HCT116 (cell line): Measurements from ENCODE around the gene ESPNL. TPM values are rescaled to one million over a fixed set of nuclear protein-coding genes. Genes with fewer than 3 reads are reported as not detected.

Experiments
- ATAC-seq: fragments of 200-7000 bp; cut with Tn5 transposase; 2 replicates; pipeline ENCODE4 v1.9.1; 2020; ENCODE audit warnings: mild to moderate bottlenecking, moderate library complexity
- BruUV-seq: library from RNA; stranded (reverse); fragments of 400-500 nt; replicated peaks from 2 replicates; lab custom pipeline; 2021; lab: Mats Ljungman, UMichigan
- CTCF ChIA-PET: fragments of 300-600 bp; sonication (Branson Sonifier 250); formaldehyde crosslinking; loops from one replicate; lab custom pipeline; 2021; ENCODE audit warnings: antibody characterized with exemption; lab: Charles Lee
- POLR2A ChIA-PET: fragments of 300-600, 350-600 bp; sonication (Branson Sonifier 250); formaldehyde crosslinking; loops from one replicate; lab custom pipeline; 2021; ENCODE audit warnings: antibody characterized with exemption; lab: Charles Lee
- RAD21 ChIA-PET, 2 experiments: fragments of 300-600 bp; sonication (Branson Sonifier 250); formaldehyde crosslinking; loops; one replicate each; lab custom pipeline; 2023; ENCODE audit warnings: low total read pairs in 2 of 2; ENCODE audit not compliant: uncharacterized antibody in 2 of 2, unreplicated experiment in 2 of 2, low non-redundant PET in 1 of 2; lab: Charles Lee
- DNase-seq: peaks from one replicate; pipeline ENCODE4 v3.0.0-alpha.2; 2010; ENCODE audit warnings: low read depth, low spot score
- H2AFZ ChIP-seq: fragments of 200-600 bp; shearing (Covaris generic), sonication (generic); 2 replicates; pipeline ENCODE4 v1.6.1; 2017; ENCODE audit warnings: low read depth, mixed run types, mixed read lengths, antibody characterized with exemption, low read length; ENCODE audit not compliant: poor library complexity, severe bottlenecking
- H3K27ac ChIP-seq: 2 replicates; pipeline ENCODE4 v1.5.1; 2012; ENCODE audit warnings: low read depth, low read length
- H3K27me3 ChIP-seq: fragments of 200-600 bp; sonication (generic); 2 replicates; pipeline ENCODE4 v1.6.1; 2016; ENCODE audit warnings: mixed run types, low read length, mixed read lengths; ENCODE audit not compliant: insufficient read depth
- H3K36me3 ChIP-seq, 2 experiments: fragments of 200-500 bp in 1 of 2; fragments of 200-600 bp in 1 of 2; sonication (Bioruptor generic) in 1 of 2; sonication (generic) in 1 of 2; 2 replicates each; pipeline versions ENCODE4 v1.5.1 to v1.6.1; 2014 to 2016; ENCODE audit warnings: low read length in 2 of 2, inconsistent platforms in 1 of 2, mixed read lengths in 1 of 2, mixed run types in 1 of 2; ENCODE audit not compliant: insufficient read depth in 2 of 2, control insufficient read depth in 1 of 2
- H3K4me1 ChIP-seq, 2 experiments: fragments of 200-600 bp in 1 of 2; sonication (generic) in 1 of 2; 2 replicates each; pipeline versions ENCODE4 v1.5.1 to v1.6.1; 2012 to 2017; ENCODE audit warnings: low read length in 2 of 2, inconsistent platforms in 1 of 2, mild to moderate bottlenecking in 1 of 2, mixed read lengths in 1 of 2, mixed run types in 1 of 2, moderate library complexity in 1 of 2; ENCODE audit not compliant: insufficient read depth in 2 of 2, control insufficient read depth in 1 of 2
- H3K4me2 ChIP-seq: fragments of 200-600 bp; sonication (generic); 2 replicates; pipeline ENCODE4 v1.6.1; 2017; ENCODE audit warnings: mixed run types, low read length, mixed read lengths
- H3K4me3 ChIP-seq, 2 experiments: fragments of 200-600 bp in 1 of 2; sonication (generic) in 1 of 2; replicated peaks in 1 of 2; 2 replicates each; pipeline ENCODE4 v1.5.1; 2011 to 2016; ENCODE audit warnings: low read length in 2 of 2, control low read depth in 1 of 2, low read depth in 1 of 2, mild to moderate bottlenecking in 1 of 2, mixed read lengths in 1 of 2, mixed run types in 1 of 2
- H3K79me2 ChIP-seq: fragments of 200-600 bp; sonication (generic); 2 replicates; pipeline ENCODE4 v1.6.1; 2017; ENCODE audit warnings: mild to moderate bottlenecking, mixed run types, low read length, moderate library complexity, mixed read lengths; ENCODE audit not compliant: insufficient read depth
- H3K9ac ChIP-seq: fragments of 200-600 bp; sonication (generic); 2 replicates; pipeline ENCODE4 v1.6.1; 2016; ENCODE audit warnings: low read length, mixed read lengths
- H3K9me2 ChIP-seq: fragments of 200-600 bp; sonication (generic), shearing (Covaris generic); 2 replicates; pipeline ENCODE4 v1.6.1; 2017; ENCODE audit warnings: mixed run types, mild to moderate bottlenecking, moderate library complexity; ENCODE audit not compliant: insufficient read depth
- H3K9me3 ChIP-seq, 2 experiments: fragments of 200-500 bp in 1 of 2; fragments of 200-600 bp in 1 of 2; sonication (Bioruptor generic) in 1 of 2; sonication (generic) in 1 of 2; 2 replicates each; pipeline ENCODE4 v1.6.1; 2014 to 2017; ENCODE audit warnings: low read length in 2 of 2, mixed read lengths in 2 of 2, inconsistent platforms in 1 of 2, low read depth in 1 of 2, mild to moderate bottlenecking in 1 of 2, mixed run types in 1 of 2, moderate library complexity in 1 of 2; ENCODE audit not compliant: control insufficient read depth in 1 of 2, insufficient read depth in 1 of 2
- H4K20me1 ChIP-seq: fragments of 200-600 bp; sonication (generic), shearing (Covaris generic); 2 replicates; pipeline ENCODE4 v1.6.1; 2017; ENCODE audit warnings: mixed run types, mild to moderate bottlenecking, moderate library complexity; ENCODE audit not compliant: insufficient read depth
- ATF3 ChIP-seq: IDR thresholded peaks from 2 replicates; pipeline ENCODE4 v1.6.1; 2012
- CTCF ChIP-seq, 3 experiments: fragments of 200-600 bp in 1 of 3; sonication (generic) in 1 of 3; IDR thresholded peaks in 2 of 3; conservative IDR thresholded peaks in 1 of 3; 2 replicates each; pipeline ENCODE4 v1.5.1; 2012 to 2017; ENCODE audit warnings: low read depth in 2 of 3, low read length in 2 of 3, antibody characterized with exemption in 1 of 3, borderline replicate concordance in 1 of 3, control low read depth in 1 of 3, mild to moderate bottlenecking in 1 of 3, mixed read lengths in 1 of 3, mixed run types in 1 of 3, moderate library complexity in 1 of 3; ENCODE audit not compliant: insufficient read depth in 1 of 3
- EGR1 ChIP-seq: IDR thresholded peaks from 2 replicates; pipeline ENCODE4 v1.6.1; 2012; ENCODE audit warnings: low read depth
- ELF1 ChIP-seq: IDR thresholded peaks from 2 replicates; pipeline ENCODE4 v1.6.1; 2012; ENCODE audit warnings: low read depth, borderline replicate concordance
- EZH2 ChIP-seq: fragments of 200-600 bp; sonication (generic); IDR thresholded peaks from 2 replicates; pipeline ENCODE4 v1.6.1; 2017; ENCODE audit warnings: antibody characterized with exemption, mixed run types
- EZH2phosphoT487 ChIP-seq: fragments of 200-600 bp; IDR thresholded peaks from 2 replicates; pipeline ENCODE4 v1.6.1; 2018; ENCODE audit warnings: antibody characterized with exemption, borderline replicate concordance
- JUND ChIP-seq: IDR thresholded peaks from 2 replicates; pipeline ENCODE4 v1.6.1; 2012
- MAX ChIP-seq: IDR thresholded peaks from 2 replicates; pipeline ENCODE4 v1.6.1; 2012
- POLR2AphosphoS5 ChIP-seq: IDR thresholded peaks from 2 replicates; pipeline ENCODE4 v1.6.1; 2011; ENCODE audit warnings: mild to moderate bottlenecking, low read depth, low read length, moderate library complexity
- REST ChIP-seq: IDR thresholded peaks from 2 replicates; pipeline ENCODE4 v1.6.1; 2012; ENCODE audit warnings: low read depth
- SRF ChIP-seq: IDR thresholded peaks from 2 replicates; pipeline ENCODE4 v1.6.1; 2012; ENCODE audit warnings: low read depth
- TCF7L2 ChIP-seq: IDR thresholded peaks from 2 replicates; pipeline ENCODE4 v1.7.0; 2011; ENCODE audit warnings: borderline replicate concordance, inconsistent platforms; ENCODE audit not compliant: insufficient read depth, insufficient read length; ENCODE audit errors: extremely low read depth
- YY1 ChIP-seq: IDR thresholded peaks from 2 replicates; pipeline ENCODE4 v1.6.1; 2011; ENCODE audit warnings: low read length, low read depth, moderate library complexity, mild to moderate bottlenecking; ENCODE audit not compliant: insufficient replicate concordance; ENCODE audit errors: extremely low read depth
- ZBTB33 ChIP-seq: IDR thresholded peaks from 2 replicates; pipeline ENCODE4 v1.6.1; 2011; ENCODE audit warnings: mild to moderate bottlenecking, low read length, moderate library complexity; ENCODE audit not compliant: insufficient replicate concordance; ENCODE audit errors: extremely low read depth
- ZFX ChIP-seq: fragments of 450-650 bp; IDR thresholded peaks from 2 replicates; pipeline ENCODE4 v1.6.1; 2017
- ZNF274 ChIP-seq: fragments of 200-500 bp; sonication (Bioruptor generic); IDR thresholded peaks from 2 replicates; pipeline ENCODE4 v1.6.1; 2014; ENCODE audit warnings: mild to moderate bottlenecking, low read depth, low read length, inconsistent platforms
- intact Hi-C: fragments of 100-400 bp; cut with micrococcal nuclease; formaldehyde crosslinking; loops from 2 replicates; pipeline ENCODE4 v1.10.0; 2022
- total RNA-seq: library from RNA; stranded (reverse); gene quantifications from one replicate; pipeline ENCODE4 v1.2.1, GENCODE V29; 2021; ENCODE audit not compliant: unreplicated experiment

The ESPNL gene
- total RNA-seq, 1 experiment from 2014 or later = 0.22 TPM

- RAD21 ChIA-PET = no interaction called here
Observed at GRCh38 chr2:238085899-238086298, 14.2 kb upstream of the ESPNL start.

More at GRCh38 chr2:238085899-238086298, 14.2 kb upstream of the ESPNL start:
- intact Hi-C loops = no loop called here
- Histone ChIP-seq H3K9me2 (no peaks in the 10 kb centered on the region), H2AFZ (no peak overlapping the region), H3K4me1 (no peaks in the 10 kb centered on the region), H4K20me1 (no peaks in the 10 kb centered on the region), H3K36me3 (peaks cover 19 to 30% of the 10 kb centered on the region in 2 experiments; a peak in 3 of 4 replicates)
- CTCF ChIA-PET = no interaction called here
- DNase-seq (no peak), ATAC-seq (no peak)
- no TSS peak for BruUV-seq
- TF ChIP-seq ATF3 (no peak), SRF (no peak), ZFX (no peak), TCF7L2 (no peak), EGR1 (no peak), EZH2 (no peak), ZNF274 (no peak), REST (no peak), ZBTB33 (no peak), POLR2AphosphoS5 (no peak), EZH2phosphoT487 (no peak), JUND (no peak), CTCF (IDR thresholded peaks at IDR 0.05 in 2 of 3, conservative IDR thresholded peaks at IDR 0.05 in 1 of 3; ENCODE audit: borderline replicate concordance in 1 of 3, insufficient read depth in 1 of 3, low read depth in 2 of 3, low read length in 2 of 3) (no peak), MAX (no peak), YY1 (no peak), ELF1 (no peak)
- TF ChIP-seq, all 23 proteins: peak for 0
- H3K9me3 ChIP-seq = no peaks in the 10 kb centered on the region
- H3K79me2 ChIP-seq = peaks cover 5% of the 10 kb centered on the region; the same call in 1 of the 2 replicates
- H3K27ac ChIP-seq = no peak overlapping the region
- POLR2A ChIA-PET = no interaction called here
- H3K4me2 ChIP-seq = no peak overlapping the region
- no peak overlapping the region for H3K9ac ChIP-seq
- H3K4me3 ChIP-seq = no peak overlapping the region
- no peaks in the 10 kb centered on the region for H3K27me3 ChIP-seq
